Pericardium fibroblast (primary cell): ENCODE measurements around the gene CFAP100. TPM values are rescaled to one million over a fixed set of nuclear protein-coding genes. Genes with fewer than 3 reads are reported as not detected.

Experiments
- total RNA-seq: library from RNA; depleted of rRNA; stranded (reverse); fragments of >200 nt; gene quantifications from 2 replicates; pipeline ENCODE4 v1.2.3, GENCODE V29; 2015

CFAP100 gene
- not detected in 2 replicates for total RNA-seq

DNA sequence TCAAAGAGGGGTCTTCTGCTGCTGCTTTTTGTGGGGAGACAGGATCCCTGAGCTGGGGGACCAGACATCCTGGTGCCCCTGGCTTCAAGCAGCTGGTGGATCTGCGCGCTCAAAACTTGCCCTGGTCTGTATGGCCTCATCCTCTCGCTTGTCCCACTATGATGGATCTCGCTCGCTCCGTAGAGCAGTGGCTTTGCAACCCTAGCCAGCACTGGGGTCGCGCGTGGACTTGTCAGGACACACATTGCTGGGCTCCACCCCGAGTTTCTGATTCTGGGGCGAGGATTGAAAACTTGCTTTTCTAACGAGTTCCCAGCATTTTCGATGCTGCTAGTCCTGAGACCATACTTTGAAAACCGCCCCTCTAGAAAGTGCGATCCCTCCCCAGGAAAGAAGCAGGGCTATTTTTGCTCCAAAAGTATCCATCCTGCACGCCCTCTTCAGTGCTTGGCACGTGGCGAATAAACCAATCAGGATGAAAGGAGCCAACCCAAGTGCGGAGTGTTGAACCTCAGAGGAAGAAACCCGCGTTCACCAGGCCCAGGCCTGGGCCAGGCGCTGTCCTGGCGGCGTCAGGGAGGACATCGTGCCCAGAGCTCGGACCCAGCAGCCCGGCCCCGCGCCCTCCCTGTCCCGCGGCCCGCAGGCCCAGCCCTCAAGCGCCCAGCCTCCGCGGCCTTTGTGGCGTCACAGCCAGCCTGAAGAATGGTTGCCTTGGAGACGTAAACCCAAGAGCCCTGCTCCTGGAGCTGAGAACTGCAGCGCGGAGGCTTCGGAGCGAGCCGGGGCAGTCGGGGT is at the start of gene CFAP100:
Gene CFAP100, plus strand, starts transcription at position 731 of the 798 bp plus-strand sequence. CDS start 1,092 bp downstream, outside the sequence.

DNA sequence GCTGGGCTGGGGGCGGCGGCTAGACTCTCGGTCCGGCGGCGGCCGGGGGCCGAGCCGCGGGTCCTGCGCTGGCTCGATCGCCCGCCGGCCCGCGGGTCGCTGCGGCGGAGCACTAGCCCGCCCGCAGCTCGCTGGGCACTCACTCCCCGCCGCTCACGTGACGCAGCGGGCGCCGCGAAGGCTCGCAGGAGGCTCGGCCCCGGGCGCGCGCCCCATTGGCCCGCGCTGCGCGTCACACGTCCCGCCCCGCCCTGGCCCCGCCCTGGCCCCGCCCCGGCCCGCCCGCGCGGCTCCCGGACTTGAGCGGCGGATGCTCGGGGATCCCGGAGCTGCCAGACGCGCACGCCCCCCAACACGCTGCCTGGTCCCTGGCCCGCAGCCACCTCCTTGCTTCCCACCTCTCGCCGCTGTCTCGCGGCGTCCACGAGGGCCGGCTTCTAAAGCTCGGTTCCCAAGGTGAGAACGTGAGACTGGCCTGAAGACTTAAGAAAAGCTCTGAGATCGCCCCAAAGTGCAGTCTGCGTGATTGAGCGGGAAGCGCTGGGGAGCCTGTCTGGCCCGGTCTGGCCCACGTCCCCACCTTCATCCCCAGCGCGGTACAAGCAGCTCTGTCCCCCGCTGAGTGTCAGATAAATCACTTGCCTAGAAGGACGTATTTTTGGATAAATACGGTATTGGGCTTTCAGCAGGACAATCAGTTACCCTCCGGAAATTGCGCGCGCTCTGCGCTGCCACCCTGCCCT is 37.2 kb upstream of the CFAP100 start, which contains the start of gene KLF15:
Gene KLF15, minus strand, starts transcription at position 114 of the 743 bp plus-strand sequence. CDS start 4,486 bp downstream, outside the sequence.

DNA sequence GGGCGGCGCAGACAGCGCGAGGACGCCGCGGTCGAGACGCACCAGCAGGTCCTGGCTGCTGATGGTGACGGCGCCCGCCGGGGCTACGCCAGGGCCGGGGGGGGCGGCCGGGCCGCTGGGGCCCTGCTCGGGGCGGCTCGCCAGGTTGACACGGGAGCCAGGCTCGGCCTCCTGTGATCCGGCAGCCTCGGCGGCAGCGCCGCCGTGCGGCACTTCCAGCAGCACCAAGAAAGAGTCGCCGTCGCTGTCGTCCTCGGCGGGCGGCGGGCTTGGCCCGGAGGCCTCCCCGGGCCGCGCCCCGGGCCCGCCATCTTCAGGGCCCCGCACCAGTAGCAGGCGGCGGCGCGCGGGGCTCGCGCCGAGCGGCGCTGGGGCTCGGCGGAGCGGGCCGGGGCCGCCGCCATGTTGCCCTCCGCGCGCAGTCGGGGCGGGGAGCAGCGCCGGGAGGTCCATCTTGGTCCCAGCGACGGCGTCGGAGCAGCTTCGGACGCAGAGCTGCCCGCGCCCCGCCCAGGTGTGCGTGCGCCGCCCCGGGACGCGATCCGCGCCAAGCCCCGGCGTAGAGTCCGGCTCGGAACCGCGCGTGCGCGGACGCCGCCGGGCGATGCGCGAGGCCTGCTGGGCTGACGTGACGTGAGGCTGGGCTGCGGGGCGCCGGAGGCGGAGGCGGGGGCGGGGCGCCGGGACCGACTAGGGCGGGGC is 80.9 kb downstream of the CFAP100 start, which contains the start of gene ZXDC:
Gene ZXDC, minus strand, starts transcription at position 479 of the 702 bp plus-strand sequence. Its CDS starts 26 bp downstream, at position 453.

Other genes with a start within 250 kb of the CFAP100 start
- 4.9 and 12.6 TPM in 2 replicates for gene ALDH1L1, start 214.3 kb upstream of the CFAP100 start, total RNA-seq
- gene KLF15, start 37.5 kb upstream of the CFAP100 start, total RNA-seq = 28.6 and 40.0 TPM in 2 replicates
- 15.2 and 16.1 TPM in 2 replicates for gene ZXDC, start 81.0 kb downstream of the CFAP100 start, total RNA-seq
- gene UROC1, start 122.9 kb downstream of the CFAP100 start, total RNA-seq = not detected in 2 replicates
- gene CHST13, start 129.2 kb downstream of the CFAP100 start, total RNA-seq = not detected in 2 replicates
- not detected in 2 replicates for gene C3orf22, start 164.0 kb downstream of the CFAP100 start, total RNA-seq